HCT116 (cell line): ENCODE results near the gene WIPF3. TPM values are rescaled to one million over a fixed set of nuclear protein-coding genes. Genes with fewer than 3 reads are reported as not detected.

ENCODE experiments used
- ATAC-seq: fragments of 200-7000 bp; cut with Tn5 transposase; 2 replicates; pipeline ENCODE4 v1.9.1; 2020; ENCODE audit warnings: mild to moderate bottlenecking, moderate library complexity
- BruUV-seq: library from RNA; stranded (reverse); fragments of 400-500 nt; replicated peaks from 2 replicates; lab custom pipeline; 2021; lab: Mats Ljungman, UMichigan
- CTCF ChIA-PET: fragments of 300-600 bp; sonication (Branson Sonifier 250); formaldehyde crosslinking; loops from one replicate; lab custom pipeline; 2021; ENCODE audit warnings: antibody characterized with exemption; lab: Charles Lee
- POLR2A ChIA-PET: fragments of 300-600, 350-600 bp; sonication (Branson Sonifier 250); formaldehyde crosslinking; loops from one replicate; lab custom pipeline; 2021; ENCODE audit warnings: antibody characterized with exemption; lab: Charles Lee
- RAD21 ChIA-PET, 2 experiments: fragments of 300-600 bp; sonication (Branson Sonifier 250); formaldehyde crosslinking; loops; one replicate each; lab custom pipeline; 2023; ENCODE audit warnings: low total read pairs in 2 of 2; ENCODE audit not compliant: uncharacterized antibody in 2 of 2, unreplicated experiment in 2 of 2, low non-redundant PET in 1 of 2; lab: Charles Lee
- DNase-seq: peaks from one replicate; pipeline ENCODE4 v3.0.0-alpha.2; 2010; ENCODE audit warnings: low read depth, low spot score
- H2AFZ ChIP-seq: fragments of 200-600 bp; shearing (Covaris generic), sonication (generic); 2 replicates; pipeline ENCODE4 v1.6.1; 2017; ENCODE audit warnings: low read depth, mixed run types, mixed read lengths, antibody characterized with exemption, low read length; ENCODE audit not compliant: poor library complexity, severe bottlenecking
- H3K27ac ChIP-seq: 2 replicates; pipeline ENCODE4 v1.5.1; 2012; ENCODE audit warnings: low read depth, low read length
- H3K27me3 ChIP-seq: fragments of 200-600 bp; sonication (generic); 2 replicates; pipeline ENCODE4 v1.6.1; 2016; ENCODE audit warnings: mixed run types, low read length, mixed read lengths; ENCODE audit not compliant: insufficient read depth
- H3K36me3 ChIP-seq, 2 experiments: fragments of 200-500 bp in 1 of 2; fragments of 200-600 bp in 1 of 2; sonication (Bioruptor generic) in 1 of 2; sonication (generic) in 1 of 2; 2 replicates each; pipeline versions ENCODE4 v1.5.1 to v1.6.1; 2014 to 2016; ENCODE audit warnings: low read length in 2 of 2, inconsistent platforms in 1 of 2, mixed read lengths in 1 of 2, mixed run types in 1 of 2; ENCODE audit not compliant: insufficient read depth in 2 of 2, control insufficient read depth in 1 of 2
- H3K4me1 ChIP-seq, 2 experiments: fragments of 200-600 bp in 1 of 2; sonication (generic) in 1 of 2; 2 replicates each; pipeline versions ENCODE4 v1.5.1 to v1.6.1; 2012 to 2017; ENCODE audit warnings: low read length in 2 of 2, inconsistent platforms in 1 of 2, mild to moderate bottlenecking in 1 of 2, mixed read lengths in 1 of 2, mixed run types in 1 of 2, moderate library complexity in 1 of 2; ENCODE audit not compliant: insufficient read depth in 2 of 2, control insufficient read depth in 1 of 2
- H3K4me2 ChIP-seq: fragments of 200-600 bp; sonication (generic); 2 replicates; pipeline ENCODE4 v1.6.1; 2017; ENCODE audit warnings: mixed run types, low read length, mixed read lengths
- H3K4me3 ChIP-seq, 2 experiments: fragments of 200-600 bp in 1 of 2; sonication (generic) in 1 of 2; replicated peaks in 1 of 2; 2 replicates each; pipeline ENCODE4 v1.5.1; 2011 to 2016; ENCODE audit warnings: low read length in 2 of 2, control low read depth in 1 of 2, low read depth in 1 of 2, mild to moderate bottlenecking in 1 of 2, mixed read lengths in 1 of 2, mixed run types in 1 of 2
- H3K79me2 ChIP-seq: fragments of 200-600 bp; sonication (generic); 2 replicates; pipeline ENCODE4 v1.6.1; 2017; ENCODE audit warnings: mild to moderate bottlenecking, mixed run types, low read length, moderate library complexity, mixed read lengths; ENCODE audit not compliant: insufficient read depth
- H3K9ac ChIP-seq: fragments of 200-600 bp; sonication (generic); 2 replicates; pipeline ENCODE4 v1.6.1; 2016; ENCODE audit warnings: low read length, mixed read lengths
- H3K9me2 ChIP-seq: fragments of 200-600 bp; sonication (generic), shearing (Covaris generic); 2 replicates; pipeline ENCODE4 v1.6.1; 2017; ENCODE audit warnings: mixed run types, mild to moderate bottlenecking, moderate library complexity; ENCODE audit not compliant: insufficient read depth
- H3K9me3 ChIP-seq, 2 experiments: fragments of 200-500 bp in 1 of 2; fragments of 200-600 bp in 1 of 2; sonication (Bioruptor generic) in 1 of 2; sonication (generic) in 1 of 2; 2 replicates each; pipeline ENCODE4 v1.6.1; 2014 to 2017; ENCODE audit warnings: low read length in 2 of 2, mixed read lengths in 2 of 2, inconsistent platforms in 1 of 2, low read depth in 1 of 2, mild to moderate bottlenecking in 1 of 2, mixed run types in 1 of 2, moderate library complexity in 1 of 2; ENCODE audit not compliant: control insufficient read depth in 1 of 2, insufficient read depth in 1 of 2
- H4K20me1 ChIP-seq: fragments of 200-600 bp; sonication (generic), shearing (Covaris generic); 2 replicates; pipeline ENCODE4 v1.6.1; 2017; ENCODE audit warnings: mixed run types, mild to moderate bottlenecking, moderate library complexity; ENCODE audit not compliant: insufficient read depth
- CEBPB ChIP-seq: IDR thresholded peaks from 2 replicates; pipeline ENCODE4 v1.6.1; 2012; ENCODE audit warnings: low read depth
- CTCF ChIP-seq, 3 experiments: fragments of 200-600 bp in 1 of 3; sonication (generic) in 1 of 3; IDR thresholded peaks in 2 of 3; conservative IDR thresholded peaks in 1 of 3; 2 replicates each; pipeline ENCODE4 v1.5.1; 2012 to 2017; ENCODE audit warnings: low read depth in 2 of 3, low read length in 2 of 3, antibody characterized with exemption in 1 of 3, borderline replicate concordance in 1 of 3, control low read depth in 1 of 3, mild to moderate bottlenecking in 1 of 3, mixed read lengths in 1 of 3, mixed run types in 1 of 3, moderate library complexity in 1 of 3; ENCODE audit not compliant: insufficient read depth in 1 of 3
- EGR1 ChIP-seq: IDR thresholded peaks from 2 replicates; pipeline ENCODE4 v1.6.1; 2012; ENCODE audit warnings: low read depth
- ELF1 ChIP-seq: IDR thresholded peaks from 2 replicates; pipeline ENCODE4 v1.6.1; 2012; ENCODE audit warnings: low read depth, borderline replicate concordance
- EZH2phosphoT487 ChIP-seq: fragments of 200-600 bp; IDR thresholded peaks from 2 replicates; pipeline ENCODE4 v1.6.1; 2018; ENCODE audit warnings: antibody characterized with exemption, borderline replicate concordance
- FOSL1 ChIP-seq: IDR thresholded peaks from 2 replicates; pipeline ENCODE4 v1.6.1; 2012; ENCODE audit warnings: low read depth
- TCF7L2 ChIP-seq: IDR thresholded peaks from 2 replicates; pipeline ENCODE4 v1.7.0; 2011; ENCODE audit warnings: borderline replicate concordance, inconsistent platforms; ENCODE audit not compliant: insufficient read depth, insufficient read length; ENCODE audit errors: extremely low read depth
- YY1 ChIP-seq: IDR thresholded peaks from 2 replicates; pipeline ENCODE4 v1.6.1; 2011; ENCODE audit warnings: low read length, low read depth, moderate library complexity, mild to moderate bottlenecking; ENCODE audit not compliant: insufficient replicate concordance; ENCODE audit errors: extremely low read depth
- ZFX ChIP-seq: fragments of 450-650 bp; IDR thresholded peaks from 2 replicates; pipeline ENCODE4 v1.6.1; 2017
- intact Hi-C: fragments of 100-400 bp; cut with micrococcal nuclease; formaldehyde crosslinking; loops from 2 replicates; pipeline ENCODE4 v1.10.0; 2022
- total RNA-seq: library from RNA; stranded (reverse); gene quantifications from one replicate; pipeline ENCODE4 v1.2.1, GENCODE V29; 2021; ENCODE audit not compliant: unreplicated experiment
- TF ChIP-seq, protein P1 (sequence below): IDR thresholded peaks from 2 replicates; pipeline ENCODE4 v1.6.1; 2012

The WIPF3 gene
- total RNA-seq, 1 experiment from 2014 or later: 8.6 TPM

- BruUV-seq: no TSS peak
- DNase-seq: no peak
- no peak overlapping the region for H3K4me2 ChIP-seq
- no peaks in the 10 kb centered on the region for H3K9me2 ChIP-seq
- H3K9ac ChIP-seq: no peak overlapping the region
- H3K4me3 ChIP-seq: no peak overlapping the region
- H3K27me3 ChIP-seq: no peaks in the 10 kb centered on the region
- intact Hi-C loops: no loop called here
- POLR2A ChIA-PET: no interaction called here
- no peak for ATAC-seq
- no peak overlapping the region for H3K27ac ChIP-seq
- no peaks in the 10 kb centered on the region for H3K79me2 ChIP-seq
- no peaks in the 10 kb centered on the region for H3K36me3 ChIP-seq
- H3K9me3 ChIP-seq: no peaks in the 10 kb centered on the region
- H3K4me1 ChIP-seq: no peaks in the 10 kb centered on the region
- CTCF ChIA-PET: no interaction called here
- H4K20me1 ChIP-seq: no peaks in the 10 kb centered on the region
- RAD21 ChIA-PET: no interaction called here
- H2AFZ ChIP-seq: no peak overlapping the region
- TF ChIP-seq EGR1: no peak
- no peak for TF ChIP-seq EZH2phosphoT487
- TF ChIP-seq YY1: no peak
- TF ChIP-seq, protein P1, sequence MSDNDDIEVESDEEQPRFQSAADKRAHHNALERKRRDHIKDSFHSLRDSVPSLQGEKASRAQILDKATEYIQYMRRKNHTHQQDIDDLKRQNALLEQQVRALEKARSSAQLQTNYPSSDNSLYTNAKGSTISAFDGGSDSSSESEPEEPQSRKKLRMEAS: no peak
- no peak for TF ChIP-seq CEBPB
- no peak for TF ChIP-seq ZFX
- TF ChIP-seq TCF7L2: no peak
- TF ChIP-seq ELF1: no peak
- no peak for TF ChIP-seq FOSL1
- no peak for TF ChIP-seq CTCF (IDR thresholded peaks at IDR 0.05 in 2 of 3, conservative IDR thresholded peaks at IDR 0.05 in 1 of 3; ENCODE audit: borderline replicate concordance in 1 of 3, insufficient read depth in 1 of 3, low read depth in 2 of 3, low read length in 2 of 3)
These were observed 83.0 kb downstream of the WIPF3 start for GRCh38 chr7:29889288-29889687.
